Left lung (tissue), 10 donors: ENCODE measurements around the gene SNRPA1. TPM values are rescaled to one million over a fixed set of nuclear protein-coding genes. Genes with fewer than 3 reads are reported as not detected.
"Not testable (repeated sequence)": the region's sequence is repeated elsewhere in the genome, so short reads cannot be mapped to it uniquely, and the experiment has no call there.

Source experiments
- ATAC-seq: fragments of 200-7000 bp; cut with Tn5 transposase; one replicate; pipeline ENCODE4 v1.9.1; 2020; ENCODE audit warnings: moderate library complexity
- DNase-seq, 4 donors: peaks; one replicate each; pipeline ENCODE4 v3.0.0-alpha.2; 2013 to 2020
- H3K27ac ChIP-seq, 2 donors: fragments of 200-600 bp; sonication (generic) in 1 of 2; one replicate each; pipeline versions ENCODE4 v1.5.0 to v1.8.0; 2020 to 2021
- H3K27me3 ChIP-seq, 2 donors: fragments of 200-600 bp; sonication (generic) in 1 of 2; one replicate each; pipeline versions ENCODE4 v1.5.0 to v1.8.0; 2020 to 2021
- H3K36me3 ChIP-seq, 2 donors: fragments of 200-600 bp; sonication (generic) in 1 of 2; one replicate each; pipeline versions ENCODE4 v1.5.0 to v1.8.0; 2020 to 2021
- H3K4me1 ChIP-seq, 2 donors: fragments of 200-600 bp; one replicate each; pipeline ENCODE4 v1.8.0; 2021
- H3K4me3 ChIP-seq, 2 donors: fragments of 200-600 bp; sonication (generic) in 1 of 2; one replicate each; pipeline versions ENCODE4 v1.5.0 to v1.8.0; 2020 to 2021; ENCODE audit warnings: mild to moderate bottlenecking in 1 of 2
- H3K9me3 ChIP-seq, 2 donors: fragments of 200-600 bp; sonication (generic) in 1 of 2; one replicate each; pipeline versions ENCODE4 v1.5.0 to v1.8.0; 2020 to 2021
- CTCF ChIP-seq, 2 donors: fragments of 200-600 bp; sonication (generic) in 1 of 2; IDR thresholded peaks; one replicate each; pipeline versions ENCODE4 v1.5.0 to v1.8.0; 2021; ENCODE audit warnings: antibody characterized with exemption in 2 of 2
- intact Hi-C, 2 donors: fragments of 100-400 bp; cut with DNase I; formaldehyde crosslinking; loops; one replicate each; pipeline versions ENCODE4 v1.11.2 to v1.14.2; 2022
- polyA plus RNA-seq, 6 donors: library from polyadenylated mRNA; unstranded; fragments of 120-200 nt; gene quantifications; one replicate each; pipeline ENCODE4 v1.2.1, GENCODE V29; 2013; ENCODE audit not compliant: insufficient read length in 6 of 6
- total RNA-seq, 2 donors: library from RNA; stranded (reverse); fragmentation: NEBNext Ultra II Directional; extraction: Animal tissue kit (Norgen Biotek cat#: 25700); gene quantifications; one replicate each; pipeline ENCODE4 v1.2.1, GENCODE V29; 2021
- donor health status: DM: no; HTN: yes; CAD: no.
- donor health status: DM: no; HTN: no; CAD: no.

The SNRPA1 gene
- total and polyA plus RNA-seq, 8 donors: 34.4 to 74.2 (median 61.8) TPM

- Histone ChIP-seq H3K4me3 (peak overlapping the region; percentile 77 to 81), H3K4me1 (peaks cover 11 to 39% of the 10 kb centered on the region in 2 donors), H3K9me3 (no peaks in the 10 kb centered on the region), H3K27me3 (no peaks in the 10 kb centered on the region), H3K36me3 (peaks cover 0 to 3% of the 10 kb centered on the region in 2 donors), H3K27ac (peak overlapping the region; percentile 91 to 94)
- intact Hi-C loops: no loop called here
- ATAC-seq (no peak), DNase-seq (peak in 3 of 4 donors; percentile 28 to 88 (median 33))
- TF ChIP-seq CTCF (IDR thresholded peaks at IDR 0.05): no peak
Observed at GRCh38 chr15:101295607-101296161, 636 bp upstream of the SNRPA1 start.

GRCh38 chr15:101293122-101293521 lies 1.9 kb downstream of the SNRPA1 start:
- Histone ChIP-seq H3K4me3 (peak overlapping the region in 1 of 2 donors; percentile 81), H3K27me3 (no peaks in the 10 kb centered on the region), H3K27ac (no peak overlapping the region), H3K4me1 (peaks cover 11 to 44% of the 10 kb centered on the region in 2 donors), H3K9me3 (no peaks in the 10 kb centered on the region), H3K36me3 (peaks cover 0 to 11% of the 10 kb centered on the region in 2 donors)
- ATAC-seq (no peak), DNase-seq (no peak)
- no peak for TF ChIP-seq CTCF (IDR thresholded peaks at IDR 0.05)
- intact Hi-C loops: no loop called here

GRCh38 chr15:101288905-101289513 lies 6.0 kb downstream of the SNRPA1 start:
- ATAC-seq (peak; percentile 57), DNase-seq (no peak)
- Histone ChIP-seq H3K9me3 (no peaks in the 10 kb centered on the region), H3K27me3 (no peaks in the 10 kb centered on the region), H3K4me1 (peaks cover 11 to 34% of the 10 kb centered on the region in 2 donors), H3K27ac (no peak overlapping the region), H3K36me3 (peaks cover 0 to 51% of the 10 kb centered on the region in 2 donors), H3K4me3 (no peak overlapping the region)
- peak; percentile 39 to 60 for TF ChIP-seq CTCF (IDR thresholded peaks at IDR 0.05)
- intact Hi-C loops: no loop called here

- H3K27me3 ChIP-seq, ATAC-seq, intact Hi-C loops, H3K27ac ChIP-seq, H3K4me3 ChIP-seq, DNase-seq, H3K9me3 ChIP-seq: not testable (repeated sequence)
- peaks cover 0 to 68% of the 10 kb centered on the region in 2 donors for H3K36me3 ChIP-seq
- peaks cover 0 to 17% of the 10 kb centered on the region in 2 donors for H3K4me1 ChIP-seq
Observed at GRCh38 chr15:101287342-101287741, 7.7 kb downstream of the SNRPA1 start.

- Histone ChIP-seq H3K9me3 (no peaks in the 10 kb centered on the region), H3K36me3 (peaks cover 0 to 75% of the 10 kb centered on the region in 2 donors), H3K27ac (no peak overlapping the region), H3K27me3 (no peaks in the 10 kb centered on the region), H3K4me1 (peaks cover 0 to 10% of the 10 kb centered on the region in 2 donors), H3K4me3 (no peak overlapping the region)
- DNase-seq: no peak
- intact Hi-C loops: no loop called here
- no peak for TF ChIP-seq CTCF (IDR thresholded peaks at IDR 0.05)
- no peak for ATAC-seq
Observed at GRCh38 chr15:101286471-101287114, 8.5 kb downstream of the SNRPA1 start.
